ENCODE results near the gene CETN2.

DNA sequence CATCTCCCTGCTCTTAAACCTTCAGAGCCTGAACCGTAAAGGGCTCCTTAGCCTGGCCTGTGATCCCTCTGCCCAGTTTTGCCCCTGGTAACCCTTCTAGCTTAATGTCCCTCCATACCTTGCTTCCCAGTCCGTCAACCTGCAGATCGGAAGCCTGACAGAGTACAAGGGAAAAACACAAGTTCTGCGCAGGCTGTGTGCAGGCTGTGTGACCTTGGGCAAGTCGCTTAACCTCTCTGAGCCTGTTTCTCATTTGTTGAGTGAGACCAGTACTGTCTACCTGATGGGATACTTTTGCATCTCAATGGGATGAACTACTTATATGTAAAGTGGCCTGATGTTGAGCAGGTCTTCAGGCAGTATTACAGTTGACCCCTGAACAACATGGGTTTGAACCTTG is 2.0 kb upstream of the CETN2 start:
- TF ChIP-seq, protein P1, sequence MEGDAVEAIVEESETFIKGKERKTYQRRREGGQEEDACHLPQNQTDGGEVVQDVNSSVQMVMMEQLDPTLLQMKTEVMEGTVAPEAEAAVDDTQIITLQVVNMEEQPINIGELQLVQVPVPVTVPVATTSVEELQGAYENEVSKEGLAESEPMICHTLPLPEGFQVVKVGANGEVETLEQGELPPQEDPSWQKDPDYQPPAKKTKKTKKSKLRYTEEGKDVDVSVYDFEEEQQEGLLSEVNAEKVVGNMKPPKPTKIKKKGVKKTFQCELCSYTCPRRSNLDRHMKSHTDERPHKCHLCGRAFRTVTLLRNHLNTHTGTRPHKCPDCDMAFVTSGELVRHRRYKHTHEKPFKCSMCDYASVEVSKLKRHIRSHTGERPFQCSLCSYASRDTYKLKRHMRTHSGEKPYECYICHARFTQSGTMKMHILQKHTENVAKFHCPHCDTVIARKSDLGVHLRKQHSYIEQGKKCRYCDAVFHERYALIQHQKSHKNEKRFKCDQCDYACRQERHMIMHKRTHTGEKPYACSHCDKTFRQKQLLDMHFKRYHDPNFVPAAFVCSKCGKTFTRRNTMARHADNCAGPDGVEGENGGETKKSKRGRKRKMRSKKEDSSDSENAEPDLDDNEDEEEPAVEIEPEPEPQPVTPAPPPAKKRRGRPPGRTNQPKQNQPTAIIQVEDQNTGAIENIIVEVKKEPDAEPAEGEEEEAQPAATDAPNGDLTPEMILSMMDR (IDR thresholded peaks at IDR 0.05; ENCODE audit: low read depth, low read length), result no peak
- no peak for TF ChIP-seq EZH2phosphoT487 (IDR thresholded peaks at IDR 0.05; ENCODE audit: low read depth)

Data from OCI-LY3 (cell line).